IMR-90 (cell line): ENCODE results near the gene TRAPPC2L. TPM values are rescaled to one million over a fixed set of nuclear protein-coding genes. Genes with fewer than 3 reads are reported as not detected.

ENCODE experiments used
- ATAC-seq: fragments of 200-7000 bp; cut with Tn5 transposase; 2 replicates; pipeline ENCODE4 v1.9.1; 2020; ENCODE audit warnings: low read depth, mild to moderate bottlenecking, moderate library complexity
- BruUV-seq: library from RNA; stranded (reverse); fragments of 400-500 nt; replicated peaks from 2 replicates; lab custom pipeline; 2021; lab: Mats Ljungman, UMichigan
- CTCF ChIA-PET: fragments of 300-600 bp; formaldehyde crosslinking; extraction: SDS; loops from one replicate; lab custom pipeline; 2021; ENCODE audit warnings: antibody characterized with exemption; lab: Yijun Ruan, JAX
- POLR2A ChIA-PET: fragments of 300-600 bp; sonication (Branson Sonifier 250); formaldehyde crosslinking; loops from one replicate; lab custom pipeline; 2022; ENCODE audit warnings: antibody characterized with exemption; ENCODE audit not compliant: unreplicated experiment; lab: Charles Lee
- DNase-seq: peaks from one replicate; pipeline ENCODE4 v3.0.0; 2013
- H2AFZ ChIP-seq: replicated peaks from 2 replicates; pipeline ENCODE3; 2013; ENCODE audit warnings: low read length, mild to moderate bottlenecking; ENCODE audit not compliant: poor library complexity
- H2AK5ac ChIP-seq: 2 replicates; pipeline ENCODE4 v1.6.1; 2013; ENCODE audit warnings: low read depth, low read length, inconsistent platforms
- H2AK9ac ChIP-seq: replicated peaks from 2 replicates; pipeline ENCODE3; 2013; ENCODE audit warnings: mild to moderate bottlenecking, low read depth, low read length, moderate library complexity; ENCODE audit not compliant: poor library complexity
- H2BK120ac ChIP-seq: 2 replicates; pipeline ENCODE4 v1.6.1; 2013; ENCODE audit warnings: low read depth, low read length, inconsistent platforms
- H2BK15ac ChIP-seq: 3 replicates; pipeline ENCODE4 v1.6.1; 2013; ENCODE audit warnings: low read depth, low read length, inconsistent platforms
- H2BK20ac ChIP-seq: 2 replicates; pipeline ENCODE4 v1.6.1; 2013; ENCODE audit warnings: low read depth, mild to moderate bottlenecking, inconsistent platforms, low read length, moderate library complexity
- H2BK5ac ChIP-seq: 2 replicates; pipeline ENCODE4 v1.6.1; 2013; ENCODE audit warnings: mild to moderate bottlenecking, low read depth, low read length, inconsistent platforms; ENCODE audit not compliant: poor library complexity, severe bottlenecking
- H3K14ac ChIP-seq: replicated peaks from 2 replicates; pipeline ENCODE4 v1.6.1; 2013; ENCODE audit warnings: low read depth, low read length, inconsistent platforms
- H3K18ac ChIP-seq: 2 replicates; pipeline ENCODE4 v1.6.1; 2013; ENCODE audit warnings: low read depth, low read length, control low read depth
- H3K23ac ChIP-seq: 2 replicates; pipeline ENCODE4 v1.6.1; 2013; ENCODE audit warnings: low read depth, low read length, inconsistent platforms
- H3K27ac ChIP-seq: 2 replicates; pipeline ENCODE4 v1.5.1; 2013; ENCODE audit warnings: mild to moderate bottlenecking, control low read depth, low read length; ENCODE audit not compliant: insufficient read depth
- H3K27me3 ChIP-seq: 2 replicates; pipeline ENCODE4 v1.6.1; 2013; ENCODE audit warnings: low read length; ENCODE audit not compliant: control insufficient read depth, insufficient read depth
- H3K36me3 ChIP-seq: 2 replicates; pipeline ENCODE4 v1.6.1; 2013; ENCODE audit warnings: low read length, mixed read lengths; ENCODE audit not compliant: control insufficient read depth, insufficient read depth
- H3K4ac ChIP-seq: 2 replicates; pipeline ENCODE4 v1.6.1; 2013; ENCODE audit warnings: low read depth, low read length, inconsistent platforms
- H3K4me1 ChIP-seq: 2 replicates; pipeline ENCODE4 v1.6.1; 2013; ENCODE audit warnings: low read length, mixed read lengths; ENCODE audit not compliant: control insufficient read depth, insufficient read depth
- H3K4me2 ChIP-seq: 2 replicates; pipeline ENCODE4 v1.6.1; 2013; ENCODE audit warnings: low read depth, mild to moderate bottlenecking, control low read depth, low read length, moderate library complexity
- H3K4me3 ChIP-seq: 2 replicates; pipeline ENCODE4 v1.5.1; 2013; ENCODE audit warnings: low read depth, mild to moderate bottlenecking, control low read depth, low read length, moderate library complexity; ENCODE audit not compliant: insufficient read depth
- H3K56ac ChIP-seq: 2 replicates; pipeline ENCODE4 v1.6.1; 2013; ENCODE audit warnings: low read length, inconsistent platforms; ENCODE audit not compliant: insufficient read depth; ENCODE audit errors: extremely low read depth
- H3K79me1 ChIP-seq, 2 experiments: 2 replicates each; pipeline ENCODE4 v1.6.1; 2013; ENCODE audit warnings: low read length in 2 of 2, inconsistent platforms in 1 of 2, low read depth in 1 of 2
- H3K9ac ChIP-seq: 2 replicates; pipeline ENCODE4 v1.6.1; 2013; ENCODE audit warnings: low read depth, low read length, control low read depth
- H3K9me1 ChIP-seq: 2 replicates; pipeline ENCODE4 v1.6.1; 2013; ENCODE audit warnings: low read length, inconsistent platforms; ENCODE audit not compliant: insufficient read depth
- H3K9me3 ChIP-seq: 2 replicates; pipeline ENCODE4 v1.6.1; 2013; ENCODE audit warnings: low read length; ENCODE audit not compliant: control insufficient read depth, insufficient read depth
- H4K20me1 ChIP-seq: 2 replicates; pipeline ENCODE4 v1.6.1; 2013; ENCODE audit warnings: low read length, inconsistent platforms; ENCODE audit not compliant: insufficient read depth
- H4K5ac ChIP-seq: 2 replicates; pipeline ENCODE4 v1.6.1; 2013; ENCODE audit warnings: mild to moderate bottlenecking, low read depth, low read length, control low read depth
- H4K8ac ChIP-seq, 2 experiments: 2 replicates each; pipeline ENCODE4 v1.6.1; 2013; ENCODE audit warnings: low read depth in 2 of 2, low read length in 2 of 2, control low read depth in 1 of 2, inconsistent platforms in 1 of 2
- H4K91ac ChIP-seq: 2 replicates; pipeline ENCODE4 v1.6.1; 2013; ENCODE audit warnings: low read depth, low read length, inconsistent platforms; ENCODE audit not compliant: insufficient read depth
- FOS ChIP-seq: fragments of 150-350 bp; IDR thresholded peaks from 2 replicates; pipeline ENCODE4 v1.6.1; 2016; ENCODE audit warnings: low read depth, low read length
- SMC3 ChIP-seq: fragments of 150-350 bp; IDR thresholded peaks from 2 replicates; pipeline ENCODE4 v1.6.1; 2016; ENCODE audit warnings: low read depth, mild to moderate bottlenecking, antibody characterized with exemption, low read length, moderate library complexity
- WGBS, 2 experiments: methylation state at CpG; one replicate each; pipeline versions ENCODE4 v1.1.5 to v1.1.7; 2013; ENCODE audit warnings: missing lambda C conversion rate in 2 of 2; ENCODE audit not compliant: insufficient read length in 1 of 2; ENCODE audit errors: extremely low coverage in 2 of 2; 5-methylcytosine and 5-hydroxymethylcytosine counted together
- dilution Hi-C: fragments of 300-500 bp; cut with HindIII; formaldehyde crosslinking; loops from one replicate; pipeline ENCODE4 v1.14.3; 2018; ENCODE audit warnings: low sequenced_read_pairs; ENCODE audit not compliant: unreplicated experiment
- in situ Hi-C: fragments of 300-500 bp; cut with MboI; formaldehyde crosslinking; loops from 3 replicates; pipeline ENCODE4 v1.14.3; 2019; ENCODE audit warnings: low sequenced_read_pairs, inconsistent platforms, mixed read lengths
- intact Hi-C: fragments of 100-400 bp; cut with micrococcal nuclease; formaldehyde crosslinking; loops from 2 replicates; pipeline ENCODE4 v1.10.0; 2022
- polyA plus RNA-seq, 3 experiments: library from polyadenylated mRNA; depleted of rRNA; stranded (reverse); fragments of >200 nt; gene quantifications; 2 replicates each; pipeline ENCODE4 v1.2.3, GENCODE V29; 2012; ENCODE audit warnings: low replicate concordance in 1 of 3
- total RNA-seq: library from RNA; depleted of rRNA; stranded (reverse); fragments of >200 nt; gene quantifications from 2 replicates; pipeline ENCODE4 v1.2.3, GENCODE V29; 2012

The TRAPPC2L gene
- total and polyA plus RNA-seq, 2 of the 4 experiments (the other 2 are of a cell fraction): 102 to 109 TPM

GRCh38 chr16:88856828-88857727 is at the start of gene TRAPPC2L, which contains the start of gene GALNS (continued):
- TF ChIP-seq FOS: peak; percentile 98

GRCh38 chr16:88807142-88807625 is 49.7 kb upstream of the TRAPPC2L start:
- Histone ChIP-seq H3K4me1 (peaks cover 19% of the 10 kb centered on the region), H3K9ac (no peak overlapping the region), H3K23ac (no peak overlapping the region), H2AK9ac (peak overlapping the region; percentile 88), H2BK20ac (no peak overlapping the region), H4K91ac (no peak overlapping the region), H3K14ac (no peak overlapping the region), H3K9me3 (no peaks in the 10 kb centered on the region), H3K27ac (no peak overlapping the region), H3K27me3 (no peaks in the 10 kb centered on the region), H2BK15ac (no peak overlapping the region), H3K79me1 (peaks cover 11 to 60% of the 10 kb centered on the region in 2 experiments; a peak in 3 of 4 replicates), H3K4me2 (no peak overlapping the region), H2BK120ac (no peak overlapping the region), H3K4ac (no peak overlapping the region), H3K18ac (no peak overlapping the region), H4K20me1 (peaks cover 23% of the 10 kb centered on the region), H3K4me3 (no peak overlapping the region), H2BK5ac (no peak overlapping the region), H3K9me1 (no peaks in the 10 kb centered on the region), H4K8ac (no peak overlapping the region), H4K5ac (no peak overlapping the region), H2AK5ac (no peak overlapping the region), H3K36me3 (peaks cover 19% of the 10 kb centered on the region), H2AFZ (no peak overlapping the region), H3K56ac (no peak overlapping the region)
- no peak for ATAC-seq
- intact Hi-C loops (no loop called here), dilution Hi-C loops (no loop called here), in situ Hi-C loops (no loop called here)
- no TSS peak for BruUV-seq
- 90% methylated on average over 21 of the region's 24 CpGs; no CpG with 5 or more reads in 1 of the 2 experiments for WGBS, 2 experiments
- no peak for TF ChIP-seq SMC3
- DNase-seq: no peak
- ChIA-PET CTCF (no interaction called here), POLR2A (no interaction called here)
